GM21390 (cell line): ENCODE measurements around the gene BAG1.
A peak's percentile ranks its signal among the peaks of the same experiment; 100 is the strongest.

Experiments
- ATAC-seq: cut with Tn5 transposase; IDR thresholded peaks from one replicate; pipeline ENCODE4 v1.9.1; 2021; ENCODE audit not compliant: unreplicated experiment

BAG1 gene

DNA sequence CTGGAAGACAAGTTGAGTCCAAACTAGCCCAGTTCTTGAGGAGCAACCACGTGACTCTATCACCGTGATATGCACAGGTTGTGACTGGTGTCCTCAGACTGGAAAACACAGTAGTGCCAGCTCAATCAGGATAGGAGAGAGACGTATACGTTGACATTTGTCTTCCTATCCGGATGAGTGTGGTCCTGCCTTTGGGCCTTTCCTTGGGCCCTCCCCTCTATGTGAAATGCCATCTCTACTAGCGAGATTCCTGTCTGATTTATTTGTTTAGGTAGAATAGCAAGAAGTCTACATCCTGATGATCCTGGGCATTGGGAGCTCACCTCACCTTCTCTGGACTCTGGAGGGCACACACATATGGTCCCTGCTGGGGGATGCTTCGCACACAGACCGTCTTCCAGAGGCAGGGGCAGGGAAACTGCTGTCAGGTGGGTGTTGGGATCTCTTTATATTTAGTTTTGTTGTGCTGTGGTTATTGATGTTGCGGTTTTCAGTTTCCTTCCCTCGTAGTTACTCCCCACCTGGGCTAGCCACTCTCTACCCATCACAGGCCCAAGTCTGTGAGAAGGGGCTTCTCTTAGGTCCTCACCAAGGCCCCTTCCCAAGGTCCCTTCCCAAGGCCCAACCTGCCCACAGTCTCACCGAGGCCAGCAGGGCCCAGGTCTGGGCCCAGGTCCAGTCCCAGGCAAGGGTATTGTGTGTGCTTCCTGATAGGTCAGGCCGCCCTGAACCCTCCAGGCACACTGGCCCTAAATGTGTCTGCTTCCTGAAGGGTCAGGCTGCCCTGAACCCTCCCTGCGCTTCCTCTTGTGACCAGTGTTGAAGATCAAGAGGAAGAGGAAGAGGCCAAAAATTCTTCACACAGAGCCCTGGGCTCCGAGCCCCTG, 43.6 kb downstream of the BAG1 start:
- ATAC-seq, result no peak

- ATAC-seq, result no peak
Measured at GRCh38 chr9:33211695-33212393, 52.7 kb downstream of the BAG1 start.

DNA sequence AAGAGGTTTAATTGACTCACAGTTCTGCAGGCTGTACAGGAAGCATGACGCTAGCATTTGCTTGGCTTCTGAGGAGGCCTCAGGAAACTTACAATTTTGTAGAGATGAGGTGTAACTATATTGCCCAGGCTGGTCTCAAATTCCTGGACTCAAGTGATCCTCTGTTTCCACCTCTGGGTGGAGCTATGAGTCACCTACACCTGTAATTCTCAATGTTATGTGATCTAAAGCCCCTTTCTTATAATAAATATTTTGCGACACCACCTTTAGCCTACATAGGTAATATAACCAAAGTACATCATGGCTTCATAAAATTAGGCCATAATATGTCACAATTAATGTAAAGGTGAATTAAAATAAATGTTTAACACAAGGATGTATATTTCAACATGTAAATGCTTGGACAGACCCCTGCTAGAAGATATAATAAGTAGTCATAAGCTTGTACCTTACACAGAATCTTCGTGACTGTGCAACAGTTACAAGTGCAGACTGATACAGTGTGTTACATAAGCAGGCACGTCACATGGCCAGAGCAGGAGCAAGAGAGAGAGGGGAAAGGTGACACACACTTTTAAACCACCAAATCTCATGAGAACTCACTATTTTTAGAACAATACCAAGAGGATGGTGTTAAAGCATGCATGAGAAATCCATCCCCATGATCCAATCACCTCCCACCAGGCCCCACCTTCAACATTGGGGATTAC, 54.3 kb downstream of the BAG1 start:
- no peak for ATAC-seq

DNA sequence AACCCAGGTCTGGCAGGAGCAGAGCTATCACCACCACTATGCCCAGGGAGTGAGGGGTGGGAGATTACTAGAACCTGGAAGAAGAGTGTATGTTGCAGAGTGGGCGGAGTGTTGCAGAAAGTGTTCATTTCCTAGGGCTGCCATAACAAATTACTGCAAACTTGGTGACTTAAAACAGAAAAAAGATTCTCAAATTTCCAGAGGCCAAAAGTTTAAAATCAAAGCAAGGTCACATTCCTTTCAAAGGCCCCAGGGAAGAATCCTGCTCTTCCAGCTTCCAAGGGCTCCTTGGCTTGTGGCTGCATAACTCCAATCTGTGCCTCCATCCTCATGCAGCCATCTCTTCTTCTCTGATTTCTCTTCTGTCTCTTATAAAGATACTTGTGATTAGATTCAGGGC, 55.1 kb downstream of the BAG1 start:
- ATAC-seq, result no peak

DNA sequence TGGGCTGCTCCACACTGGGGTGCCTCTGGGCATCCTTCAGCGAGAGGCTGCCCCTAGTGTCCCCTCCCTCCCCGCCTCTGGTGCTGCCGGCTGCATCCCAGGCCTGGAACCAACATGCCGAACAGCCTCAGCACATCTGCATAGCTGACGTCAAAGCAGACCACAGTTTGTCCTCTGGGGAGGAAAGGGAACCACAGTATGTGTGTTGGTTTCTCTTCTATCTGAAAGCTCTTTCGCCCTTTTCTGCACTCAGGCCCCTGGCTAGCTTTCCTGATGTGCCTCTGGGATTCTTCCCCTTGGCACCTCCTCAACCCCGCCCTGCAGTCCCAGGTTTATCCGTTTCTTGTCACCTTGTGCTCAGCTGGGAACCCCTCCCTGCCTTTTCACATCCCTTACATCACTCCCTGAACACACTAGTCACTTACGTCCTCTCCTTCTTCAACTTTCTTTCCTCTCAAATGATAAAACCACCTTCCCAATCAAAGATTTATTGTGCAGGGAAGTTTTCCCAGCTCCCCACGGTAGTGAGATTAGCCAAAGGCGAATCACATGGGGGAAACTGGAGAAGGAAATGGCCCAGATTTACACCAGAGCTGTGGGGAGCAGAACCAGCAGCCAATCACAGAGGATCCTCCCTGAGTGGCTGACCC, 61.8 kb downstream of the BAG1 start:
- peak; percentile 99 for ATAC-seq
